Osteocyte (in vitro differentiated cells): Measurements from ENCODE around the gene TNS1. TPM values are rescaled to one million over a fixed set of nuclear protein-coding genes. Genes with fewer than 3 reads are reported as not detected.

Experiments used
- DNase-seq: peaks from one replicate; pipeline ENCODE4 v3.0.0; 2021; ENCODE audit warnings: mixed read lengths; ENCODE audit not compliant: unreplicated experiment; ENCODE audit errors: extremely low spot score
- H3K27ac Mint-ChIP-seq: one replicate; pipeline ENCODE4 v1.8.0; 2021; ENCODE audit warnings: mild to moderate bottlenecking, mixed read lengths; ENCODE audit not compliant: unreplicated experiment
- H3K27me3 Mint-ChIP-seq: one replicate; pipeline ENCODE4 v1.8.0; 2021; ENCODE audit warnings: mixed read lengths; ENCODE audit not compliant: unreplicated experiment
- H3K36me3 Mint-ChIP-seq: one replicate; pipeline ENCODE4 v1.8.0; 2021; ENCODE audit warnings: mixed read lengths; ENCODE audit not compliant: unreplicated experiment
- H3K4me1 Mint-ChIP-seq: one replicate; pipeline ENCODE4 v1.8.0; 2021; ENCODE audit warnings: mixed read lengths; ENCODE audit not compliant: unreplicated experiment
- H3K4me3 Mint-ChIP-seq: one replicate; pipeline ENCODE4 v1.8.0; 2021; ENCODE audit warnings: mild to moderate bottlenecking, moderate library complexity, mixed read lengths; ENCODE audit not compliant: unreplicated experiment
- H3K9me3 Mint-ChIP-seq: one replicate; pipeline ENCODE4 v1.8.0; 2021; ENCODE audit warnings: mixed read lengths; ENCODE audit not compliant: unreplicated experiment
- total RNA-seq: library from RNA; stranded (reverse); gene quantifications from 2 replicates; pipeline ENCODE4 v1.2.1, GENCODE V29; 2021
- TF ChIP-seq, protein P1 (sequence below): fragments of 200-600 bp; sonication (generic); IDR thresholded peaks from 2 replicates; pipeline ENCODE4 v1.5.0; 2021; ENCODE audit warnings: antibody characterized with exemption, mild to moderate bottlenecking, moderate library complexity

The TNS1 gene
- total RNA-seq, 1 donor from 2014 or later, result 80.8 TPM

DNA sequence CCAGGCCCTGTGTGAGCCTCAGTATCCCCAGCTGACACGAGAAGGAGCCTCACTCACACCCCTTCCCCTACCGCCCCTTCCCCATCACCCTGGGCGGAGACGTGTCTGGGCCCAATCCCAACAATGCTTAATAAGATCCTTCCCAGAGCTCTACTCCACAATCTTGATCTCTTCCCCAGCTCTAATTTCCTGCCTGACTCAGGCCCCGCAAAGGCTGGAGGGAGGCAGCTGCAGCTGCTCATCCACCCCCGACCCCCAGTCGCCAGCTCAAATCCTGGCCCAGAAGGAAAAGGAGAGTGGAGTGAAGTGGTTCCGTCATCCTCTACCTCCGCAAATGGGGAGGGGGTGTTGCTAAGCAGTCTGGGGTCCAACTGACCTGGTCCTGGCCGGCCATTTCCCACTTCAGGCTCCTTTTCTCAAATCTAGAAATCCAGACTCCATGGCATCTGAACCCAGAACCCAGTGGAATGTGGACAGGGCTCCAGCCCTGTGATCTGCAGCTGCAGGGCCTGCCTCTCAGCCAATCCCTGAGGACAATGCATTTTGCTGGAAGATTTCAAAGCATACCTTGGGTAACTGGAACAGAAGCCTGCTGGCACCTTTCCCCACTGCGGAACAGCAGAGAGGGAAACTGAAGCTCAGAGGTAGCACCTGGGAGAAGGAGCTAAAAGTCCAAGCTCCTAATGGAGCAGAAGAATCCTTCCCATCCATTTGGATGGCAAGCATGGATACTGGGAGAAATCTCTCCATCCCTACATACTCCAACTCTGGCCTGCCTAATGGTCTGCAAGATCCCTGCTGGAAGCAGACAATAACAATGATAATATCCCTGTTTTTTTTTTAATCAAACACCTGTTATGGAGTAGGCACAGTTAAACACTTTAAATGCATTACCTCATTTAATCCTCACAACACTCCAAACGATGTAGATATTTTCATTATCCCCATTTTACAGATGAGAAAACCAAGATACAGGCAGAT lies 5.6 kb upstream of the TNS1 start:
- Mint-ChIP-seq H3K4me3 (no peak overlapping the region), H3K27me3 (no peaks in the 10 kb centered on the region), H3K36me3 (no peaks in the 10 kb centered on the region), H3K27ac (peak overlapping the region; percentile 41), H3K9me3 (no peaks in the 10 kb centered on the region), H3K4me1 (peaks cover 65% of the 10 kb centered on the region)
- TF ChIP-seq, protein P1, sequence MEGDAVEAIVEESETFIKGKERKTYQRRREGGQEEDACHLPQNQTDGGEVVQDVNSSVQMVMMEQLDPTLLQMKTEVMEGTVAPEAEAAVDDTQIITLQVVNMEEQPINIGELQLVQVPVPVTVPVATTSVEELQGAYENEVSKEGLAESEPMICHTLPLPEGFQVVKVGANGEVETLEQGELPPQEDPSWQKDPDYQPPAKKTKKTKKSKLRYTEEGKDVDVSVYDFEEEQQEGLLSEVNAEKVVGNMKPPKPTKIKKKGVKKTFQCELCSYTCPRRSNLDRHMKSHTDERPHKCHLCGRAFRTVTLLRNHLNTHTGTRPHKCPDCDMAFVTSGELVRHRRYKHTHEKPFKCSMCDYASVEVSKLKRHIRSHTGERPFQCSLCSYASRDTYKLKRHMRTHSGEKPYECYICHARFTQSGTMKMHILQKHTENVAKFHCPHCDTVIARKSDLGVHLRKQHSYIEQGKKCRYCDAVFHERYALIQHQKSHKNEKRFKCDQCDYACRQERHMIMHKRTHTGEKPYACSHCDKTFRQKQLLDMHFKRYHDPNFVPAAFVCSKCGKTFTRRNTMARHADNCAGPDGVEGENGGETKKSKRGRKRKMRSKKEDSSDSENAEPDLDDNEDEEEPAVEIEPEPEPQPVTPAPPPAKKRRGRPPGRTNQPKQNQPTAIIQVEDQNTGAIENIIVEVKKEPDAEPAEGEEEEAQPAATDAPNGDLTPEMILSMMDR, result no peak
- DNase-seq, result no peak

DNA sequence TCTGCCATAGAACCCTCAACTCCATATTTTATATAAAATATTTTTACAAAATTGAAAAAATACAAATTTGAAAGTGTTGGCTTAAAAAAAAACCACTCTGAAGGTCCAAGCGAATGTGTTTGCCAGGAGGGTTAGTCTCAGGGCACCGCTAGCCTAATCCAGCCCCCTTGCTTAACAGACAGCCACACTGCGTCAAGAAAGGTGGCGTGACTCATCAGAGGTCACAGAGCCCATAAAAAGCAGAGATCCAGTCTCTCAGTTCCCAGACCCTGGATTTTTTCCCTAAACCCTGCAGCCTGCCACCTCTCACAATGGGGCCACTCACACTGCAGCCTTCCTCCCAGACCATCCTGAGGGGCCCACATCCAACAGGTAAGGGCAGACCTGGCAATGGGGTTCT lies 3.9 kb upstream of the TNS1 start:
- Mint-ChIP-seq H3K4me3 (no peak overlapping the region), H3K4me1 (peaks cover 73% of the 10 kb centered on the region)

DNA sequence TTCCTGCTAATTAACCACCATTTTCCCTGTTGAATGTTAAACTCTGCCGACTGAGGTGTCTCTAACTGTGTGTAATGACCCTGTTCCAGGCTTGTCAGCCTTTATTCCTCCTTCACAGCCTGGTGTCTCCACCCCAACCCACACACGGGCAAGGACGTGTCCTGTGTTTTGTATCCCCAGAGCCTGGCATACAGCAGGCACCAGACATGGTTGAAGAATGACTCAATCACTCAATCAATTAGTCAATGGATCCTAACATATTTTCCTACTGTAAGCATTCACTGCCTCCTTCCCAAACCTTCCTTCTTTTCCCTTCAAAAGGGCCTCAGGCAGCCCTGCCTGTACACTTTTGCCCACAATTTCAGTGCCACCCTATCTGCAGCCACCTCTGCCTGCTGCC lies 2.7 kb upstream of the TNS1 start:
- DNase-seq, result no peak
- Mint-ChIP-seq H3K4me3 (peak overlapping the region; percentile 29), H3K9me3 (no peaks in the 10 kb centered on the region), H3K36me3 (no peaks in the 10 kb centered on the region), H3K27me3 (no peaks in the 10 kb centered on the region), H3K4me1 (peaks cover 73% of the 10 kb centered on the region), H3K27ac (peak overlapping the region; percentile 98)
- TF ChIP-seq, protein P1, result no peak

More for the DNA sequence above, 3.9 kb upstream of the TNS1 start:
- no peaks in the 10 kb centered on the region for H3K36me3 Mint-ChIP-seq
- H3K27ac Mint-ChIP-seq, result no peak overlapping the region
- TF ChIP-seq, protein P1, result no peak
- no peaks in the 10 kb centered on the region for H3K9me3 Mint-ChIP-seq
- H3K27me3 Mint-ChIP-seq, result no peaks in the 10 kb centered on the region
- no peak for DNase-seq

DNA sequence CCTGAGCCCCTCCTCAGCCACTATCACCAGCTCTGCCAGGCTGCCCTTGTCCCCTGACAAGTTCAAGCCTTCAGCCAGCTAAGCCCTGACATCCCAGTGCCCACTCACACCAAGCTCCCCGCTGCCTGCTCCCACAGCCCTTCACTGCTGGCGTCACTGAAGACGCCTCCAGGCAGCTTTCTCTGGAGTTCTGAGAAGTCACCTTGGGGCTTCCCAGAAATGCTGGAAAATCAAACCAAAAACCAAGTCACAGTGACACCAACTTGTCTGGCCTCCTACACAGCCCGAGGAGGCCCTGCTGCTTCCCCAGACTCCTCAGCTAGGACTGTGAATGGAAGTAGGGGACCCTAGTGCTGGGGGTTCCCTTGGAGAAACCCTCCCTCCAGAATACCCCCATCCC lies 2.2 kb upstream of the TNS1 start:
- peaks cover 77% of the 10 kb centered on the region for H3K4me1 Mint-ChIP-seq
- no peaks in the 10 kb centered on the region for H3K36me3 Mint-ChIP-seq
- no peaks in the 10 kb centered on the region for H3K9me3 Mint-ChIP-seq
- peak overlapping the region; percentile 98 for H3K27ac Mint-ChIP-seq
- no peaks in the 10 kb centered on the region for H3K27me3 Mint-ChIP-seq
- H3K4me3 Mint-ChIP-seq, result no peak overlapping the region
- DNase-seq, result no peak
- TF ChIP-seq, protein P1, result no peak

DNA sequence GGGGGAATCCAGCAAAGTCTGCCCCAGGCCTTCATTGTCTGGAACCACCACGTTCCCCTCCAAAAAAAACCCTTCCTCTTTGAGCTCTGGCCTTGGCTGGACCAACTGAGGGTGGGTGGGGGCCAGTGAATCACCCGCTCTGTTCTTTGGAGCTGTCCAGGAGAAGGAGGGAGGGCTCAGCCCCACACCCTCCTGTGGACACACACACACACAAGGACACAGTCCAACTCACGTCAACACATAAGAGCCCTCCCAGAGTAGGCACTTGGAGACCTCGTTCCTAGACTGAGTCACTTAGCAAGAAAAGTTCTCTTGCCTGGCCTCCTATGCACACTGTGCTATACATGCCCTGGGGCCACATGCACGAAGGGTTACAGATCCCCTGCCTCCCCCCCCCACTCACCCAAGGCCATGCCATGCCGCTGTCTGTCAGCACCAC lies 1.2 kb upstream of the TNS1 start:
- H3K4me1 Mint-ChIP-seq, result peaks cover 79% of the 10 kb centered on the region
- H3K27me3 Mint-ChIP-seq, result no peaks in the 10 kb centered on the region
- TF ChIP-seq, protein P1, result no peak
- no peaks in the 10 kb centered on the region for H3K9me3 Mint-ChIP-seq
- H3K36me3 Mint-ChIP-seq, result no peaks in the 10 kb centered on the region
- peak overlapping the region; percentile 98 for H3K27ac Mint-ChIP-seq
- peak; percentile 87 for DNase-seq
- H3K4me3 Mint-ChIP-seq, result peak overlapping the region; percentile 60
